ENCODE measurements around the gene BCL11B.

Gene BCL11B

DNA sequence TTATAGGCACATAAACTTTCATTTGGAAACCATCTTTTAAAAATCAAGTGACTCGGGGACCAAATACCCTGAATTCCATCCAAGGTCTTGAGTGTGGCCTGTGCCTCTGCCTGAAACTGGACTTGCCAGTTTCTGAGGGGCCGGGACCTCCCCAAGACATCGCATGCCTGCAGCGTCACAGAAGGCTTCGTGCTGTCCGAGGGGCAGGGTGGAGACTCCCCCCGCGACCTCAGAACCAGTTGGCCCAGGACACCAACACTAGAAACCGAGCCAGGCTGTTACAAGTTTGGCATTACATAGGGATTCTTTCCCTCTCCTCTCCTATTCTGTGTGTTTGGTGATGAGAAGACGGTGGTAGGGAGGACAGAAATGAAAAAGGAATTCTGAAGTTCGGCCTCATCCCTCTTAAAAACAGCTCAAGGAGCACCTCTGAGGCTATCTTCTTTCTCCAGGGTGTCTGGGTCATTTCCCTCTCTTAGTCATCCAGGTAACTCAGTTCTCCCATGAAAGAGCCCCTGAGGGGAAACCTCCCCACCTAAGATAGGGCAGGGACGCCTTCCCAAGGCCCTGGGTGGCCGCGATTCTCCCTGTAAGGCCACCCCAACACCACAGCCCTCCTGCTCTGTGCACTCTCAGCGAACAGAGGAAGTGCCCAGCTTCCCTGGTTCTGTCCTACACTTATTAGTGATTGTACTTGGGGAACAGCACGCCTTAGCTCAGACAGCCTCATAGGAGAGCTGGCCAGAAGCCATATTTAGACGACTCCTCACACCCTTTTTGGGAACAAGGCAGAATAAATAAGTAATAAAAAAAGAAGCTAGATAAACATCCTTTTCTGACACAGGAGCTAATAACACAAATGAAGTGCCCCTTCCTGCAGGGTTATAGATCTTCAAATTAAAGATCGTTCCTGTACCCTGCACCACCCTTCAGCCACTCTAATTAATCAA is 93.8 kb downstream of the BCL11B start:
- H3K27me3 ChIP-seq (ENCODE audit: low read length): no peaks in the 10 kb centered on the region
- H3K79me2 ChIP-seq (ENCODE audit: insufficient read depth, low read length): no peaks in the 10 kb centered on the region
- H3K36me3 ChIP-seq (ENCODE audit: low read length): no peaks in the 10 kb centered on the region
- no peaks in the 10 kb centered on the region for H3F3A ChIP-seq (ENCODE audit: insufficient read depth)
- H3K9me2 ChIP-seq (replicated peaks; ENCODE audit: insufficient read depth, low read length): no peaks in the 10 kb centered on the region
- no peak overlapping the region for H3K4me2 ChIP-seq (ENCODE audit: low read depth, low read length, poor library complexity, severe bottlenecking)
- H3K27ac ChIP-seq (ENCODE audit: low read depth, low read length): no peak overlapping the region
- H3K9me3 ChIP-seq (ENCODE audit: insufficient read depth, low read length): no peaks in the 10 kb centered on the region
- no peak overlapping the region for H3K9ac ChIP-seq (ENCODE audit: low read length)
- H4K20me1 ChIP-seq (ENCODE audit: low read depth, low read length): no peaks in the 10 kb centered on the region
- H2AFZ ChIP-seq (ENCODE audit: low read depth, low read length, severe bottlenecking): no peak overlapping the region
- no peak overlapping the region for H3K4me3 ChIP-seq (ENCODE audit: insufficient read depth, low read length, poor library complexity, severe bottlenecking)
- TF ChIP-seq CTCF (IDR thresholded peaks at IDR 0.05; ENCODE audit: insufficient read depth, low read length, poor library complexity, severe bottlenecking) (no peak), EZH2phosphoT487 (conservative IDR thresholded peaks at IDR 0.05; ENCODE audit: low read length) (no peak)

DNA sequence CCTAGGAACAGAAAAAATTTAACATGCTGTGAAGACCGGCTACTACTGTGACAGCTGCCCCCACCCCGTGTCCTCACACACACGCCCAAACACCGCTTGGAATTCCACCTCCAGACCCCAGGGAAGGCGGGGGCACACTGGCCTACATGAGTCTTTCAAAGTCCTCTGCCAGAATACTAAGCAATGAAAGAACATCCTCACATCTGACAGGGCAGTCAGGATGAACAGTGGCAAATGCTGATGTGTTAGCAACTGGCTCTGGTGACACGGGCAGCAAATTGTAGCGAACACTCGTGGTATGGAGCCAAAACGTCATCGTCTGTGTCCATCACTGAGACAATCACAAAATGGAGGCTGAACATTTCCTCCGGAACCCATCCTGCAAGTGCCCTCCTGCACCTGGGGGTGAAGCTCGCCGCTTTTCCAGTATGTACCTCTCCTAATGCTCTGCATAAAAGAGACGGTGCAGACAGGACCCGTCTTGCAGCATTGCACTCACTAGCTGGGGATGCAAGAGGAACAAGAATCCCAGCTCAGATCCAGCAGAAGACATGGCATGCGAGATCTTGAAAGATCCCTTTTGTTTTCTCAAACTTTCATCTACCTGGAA is 94.8 kb downstream of the BCL11B start:
- H3K27ac ChIP-seq (ENCODE audit: low read depth, low read length): no peak overlapping the region
- no peaks in the 10 kb centered on the region for H4K20me1 ChIP-seq (ENCODE audit: low read depth, low read length)
- no peaks in the 10 kb centered on the region for H3K9me3 ChIP-seq (ENCODE audit: insufficient read depth, low read length)
- H3K9ac ChIP-seq (ENCODE audit: low read length): no peak overlapping the region
- H3K27me3 ChIP-seq (ENCODE audit: low read length): no peaks in the 10 kb centered on the region
- no peaks in the 10 kb centered on the region for H3K36me3 ChIP-seq (ENCODE audit: low read length)
- no peak overlapping the region for H2AFZ ChIP-seq (ENCODE audit: low read depth, low read length, severe bottlenecking)
- H3K79me2 ChIP-seq (ENCODE audit: insufficient read depth, low read length): no peaks in the 10 kb centered on the region
- no peaks in the 10 kb centered on the region for H3F3A ChIP-seq (ENCODE audit: insufficient read depth)
- no peaks in the 10 kb centered on the region for H3K9me2 ChIP-seq (replicated peaks; ENCODE audit: insufficient read depth, low read length)
- TF ChIP-seq CTCF (IDR thresholded peaks at IDR 0.05; ENCODE audit: insufficient read depth, low read length, poor library complexity, severe bottlenecking) (no peak), EZH2phosphoT487 (conservative IDR thresholded peaks at IDR 0.05; ENCODE audit: low read length) (no peak)
- H3K4me3 ChIP-seq (ENCODE audit: insufficient read depth, low read length, poor library complexity, severe bottlenecking): no peak overlapping the region
- no peak overlapping the region for H3K4me2 ChIP-seq (ENCODE audit: low read depth, low read length, poor library complexity, severe bottlenecking)

DNA sequence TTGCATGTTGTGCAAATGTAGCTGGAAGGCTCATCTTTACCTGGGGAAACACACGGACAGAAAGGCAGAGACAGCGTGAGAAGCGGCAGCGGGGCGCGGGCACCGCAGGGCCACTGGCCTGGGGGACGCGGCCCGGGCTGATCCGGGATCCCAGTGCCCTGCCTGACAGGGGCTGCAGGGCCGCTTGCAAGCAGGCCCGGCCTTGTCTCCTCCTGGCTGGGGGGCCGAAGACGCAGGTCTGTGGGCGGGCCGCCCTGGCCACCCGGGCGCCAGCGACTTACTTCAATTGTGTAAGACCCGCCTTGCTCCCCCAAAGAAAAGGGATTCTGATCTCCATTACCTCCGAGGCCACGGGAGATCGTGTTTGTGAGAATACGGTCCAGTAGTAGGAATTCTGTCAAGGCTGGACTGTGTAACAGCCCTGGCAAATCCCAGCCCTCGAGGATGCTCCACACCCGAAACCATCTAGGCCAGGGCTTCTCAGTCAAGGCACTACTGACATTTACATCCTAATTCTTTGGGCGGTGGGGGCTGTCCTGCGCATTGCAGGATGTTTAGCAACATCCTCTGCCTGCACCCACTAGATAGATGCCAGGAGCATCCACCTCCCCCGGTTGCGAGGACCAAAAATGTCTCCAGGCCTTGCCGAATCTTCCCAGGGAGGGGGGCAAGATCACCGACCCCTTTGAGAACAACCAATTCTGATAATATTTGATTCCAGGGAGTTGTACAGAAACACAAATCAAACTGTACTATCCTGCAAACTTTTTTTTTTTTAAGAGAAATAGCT is 95.6 kb downstream of the BCL11B start:
- no peaks in the 10 kb centered on the region for H3K9me3 ChIP-seq (ENCODE audit: insufficient read depth, low read length)
- H3K9ac ChIP-seq (ENCODE audit: low read length): no peak overlapping the region
- no peaks in the 10 kb centered on the region for H3K27me3 ChIP-seq (ENCODE audit: low read length)
- H2AFZ ChIP-seq (ENCODE audit: low read depth, low read length, severe bottlenecking): no peak overlapping the region
- H3K9me2 ChIP-seq (replicated peaks; ENCODE audit: insufficient read depth, low read length): no peaks in the 10 kb centered on the region
- TF ChIP-seq CTCF (IDR thresholded peaks at IDR 0.05; ENCODE audit: insufficient read depth, low read length, poor library complexity, severe bottlenecking): no peak
- no peak for TF ChIP-seq EZH2phosphoT487 (conservative IDR thresholded peaks at IDR 0.05; ENCODE audit: low read length)
- no peaks in the 10 kb centered on the region for H4K20me1 ChIP-seq (ENCODE audit: low read depth, low read length)
- H3K79me2 ChIP-seq (ENCODE audit: insufficient read depth, low read length): no peaks in the 10 kb centered on the region
- no peaks in the 10 kb centered on the region for H3K36me3 ChIP-seq (ENCODE audit: low read length)
- no peak overlapping the region for H3K4me2 ChIP-seq (ENCODE audit: low read depth, low read length, poor library complexity, severe bottlenecking)
- H3F3A ChIP-seq (ENCODE audit: insufficient read depth): no peaks in the 10 kb centered on the region
- H3K4me3 ChIP-seq (ENCODE audit: insufficient read depth, low read length, poor library complexity, severe bottlenecking): no peak overlapping the region
- no peak overlapping the region for H3K27ac ChIP-seq (ENCODE audit: low read depth, low read length)

Data from SU-DHL-6 (cell line).